ENCODE measurements around the gene ALMS1.
"Not testable (repeated sequence)": the region's sequence is repeated elsewhere in the genome, so short reads cannot be mapped to it uniquely, and the experiment has no call there.

The ALMS1 gene, protein sequence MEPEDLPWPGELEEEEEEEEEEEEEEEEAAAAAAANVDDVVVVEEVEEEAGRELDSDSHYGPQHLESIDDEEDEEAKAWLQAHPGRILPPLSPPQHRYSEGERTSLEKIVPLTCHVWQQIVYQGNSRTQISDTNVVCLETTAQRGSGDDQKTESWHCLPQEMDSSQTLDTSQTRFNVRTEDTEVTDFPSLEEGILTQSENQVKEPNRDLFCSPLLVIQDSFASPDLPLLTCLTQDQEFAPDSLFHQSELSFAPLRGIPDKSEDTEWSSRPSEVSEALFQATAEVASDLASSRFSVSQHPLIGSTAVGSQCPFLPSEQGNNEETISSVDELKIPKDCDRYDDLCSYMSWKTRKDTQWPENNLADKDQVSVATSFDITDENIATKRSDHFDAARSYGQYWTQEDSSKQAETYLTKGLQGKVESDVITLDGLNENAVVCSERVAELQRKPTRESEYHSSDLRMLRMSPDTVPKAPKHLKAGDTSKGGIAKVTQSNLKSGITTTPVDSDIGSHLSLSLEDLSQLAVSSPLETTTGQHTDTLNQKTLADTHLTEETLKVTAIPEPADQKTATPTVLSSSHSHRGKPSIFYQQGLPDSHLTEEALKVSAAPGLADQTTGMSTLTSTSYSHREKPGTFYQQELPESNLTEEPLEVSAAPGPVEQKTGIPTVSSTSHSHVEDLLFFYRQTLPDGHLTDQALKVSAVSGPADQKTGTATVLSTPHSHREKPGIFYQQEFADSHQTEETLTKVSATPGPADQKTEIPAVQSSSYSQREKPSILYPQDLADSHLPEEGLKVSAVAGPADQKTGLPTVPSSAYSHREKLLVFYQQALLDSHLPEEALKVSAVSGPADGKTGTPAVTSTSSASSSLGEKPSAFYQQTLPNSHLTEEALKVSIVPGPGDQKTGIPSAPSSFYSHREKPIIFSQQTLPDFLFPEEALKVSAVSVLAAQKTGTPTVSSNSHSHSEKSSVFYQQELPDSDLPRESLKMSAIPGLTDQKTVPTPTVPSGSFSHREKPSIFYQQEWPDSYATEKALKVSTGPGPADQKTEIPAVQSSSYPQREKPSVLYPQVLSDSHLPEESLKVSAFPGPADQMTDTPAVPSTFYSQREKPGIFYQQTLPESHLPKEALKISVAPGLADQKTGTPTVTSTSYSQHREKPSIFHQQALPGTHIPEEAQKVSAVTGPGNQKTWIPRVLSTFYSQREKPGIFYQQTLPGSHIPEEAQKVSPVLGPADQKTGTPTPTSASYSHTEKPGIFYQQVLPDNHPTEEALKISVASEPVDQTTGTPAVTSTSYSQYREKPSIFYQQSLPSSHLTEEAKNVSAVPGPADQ (N-terminal part only)

GRCh38 chr2:73385504-73386341 is at the start of gene ALMS1:
Gene ALMS1, plus strand, starts transcription at chr2:73385836. Its CDS starts 33 bp downstream, at chr2:73385869.
- peak; percentile 81 for DNase-seq

GRCh38 chr2:73337828-73338227 is 47.8 kb upstream of the ALMS1 start:
- no peak for DNase-seq

DNA sequence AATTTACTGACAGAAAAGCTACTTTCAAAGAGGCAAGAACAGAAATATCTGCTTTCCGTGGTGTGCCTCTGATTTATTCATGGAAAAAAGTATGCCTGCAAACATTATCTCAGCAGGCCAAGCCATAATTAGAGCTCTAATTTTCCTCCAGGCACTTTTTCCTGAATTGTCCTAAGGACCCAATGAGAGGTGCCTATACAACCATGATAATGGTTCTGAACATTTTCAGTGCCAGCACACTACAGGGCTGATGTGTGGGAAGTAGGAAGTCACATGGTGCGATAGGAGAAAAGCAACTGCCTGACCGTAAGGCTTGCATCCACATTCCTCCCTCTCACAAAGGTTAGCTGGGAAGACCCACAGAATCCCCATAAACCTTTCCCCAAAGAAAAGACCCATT is 46.4 kb upstream of the ALMS1 start:
- DNase-seq: no peak

DNA sequence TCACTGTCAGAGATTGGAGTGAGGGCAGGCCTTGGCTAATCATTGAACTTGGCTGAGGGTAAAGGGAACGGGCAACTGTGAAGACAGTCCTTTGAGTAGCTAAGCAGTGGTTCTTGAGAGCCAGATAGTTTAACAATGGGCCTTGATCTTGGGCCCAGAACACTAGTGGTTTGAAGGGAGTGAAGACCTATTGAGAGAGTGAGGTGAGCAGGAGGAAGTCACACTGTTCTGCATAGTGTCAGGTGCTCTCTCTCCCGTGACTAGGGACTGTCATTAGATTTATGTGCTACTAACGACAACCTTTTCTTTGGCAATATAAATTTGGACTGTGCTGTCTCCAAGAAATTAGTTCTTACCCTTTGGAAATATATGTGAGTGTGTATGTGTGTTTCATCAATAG is 44.6 kb upstream of the ALMS1 start:
- no peak for DNase-seq

- DNase-seq: no peak
Measured at GRCh38 chr2:73343992-73344391, 41.6 kb upstream of the ALMS1 start.

GRCh38 chr2:73344747-73345146 is 40.9 kb upstream of the ALMS1 start:
- DNase-seq: not testable (repeated sequence)

GRCh38 chr2:73350035-73350691 is 35.5 kb upstream of the ALMS1 start:
- no peak for DNase-seq

- DNase-seq: no peak
Measured at GRCh38 chr2:73356097-73356496, 29.5 kb upstream of the ALMS1 start.

GRCh38 chr2:73359915-73360697 is 25.5 kb upstream of the ALMS1 start:
- DNase-seq: no peak

GRCh38 chr2:73366060-73366459 is 19.6 kb upstream of the ALMS1 start:
- DNase-seq: no peak

GRCh38 chr2:73368781-73369180 is 16.9 kb upstream of the ALMS1 start:
- DNase-seq: no peak

- no peak for DNase-seq
Measured at GRCh38 chr2:73370348-73370747, 15.3 kb upstream of the ALMS1 start.

GRCh38 chr2:73373344-73373743 is 12.3 kb upstream of the ALMS1 start:
- DNase-seq: no peak

DNA sequence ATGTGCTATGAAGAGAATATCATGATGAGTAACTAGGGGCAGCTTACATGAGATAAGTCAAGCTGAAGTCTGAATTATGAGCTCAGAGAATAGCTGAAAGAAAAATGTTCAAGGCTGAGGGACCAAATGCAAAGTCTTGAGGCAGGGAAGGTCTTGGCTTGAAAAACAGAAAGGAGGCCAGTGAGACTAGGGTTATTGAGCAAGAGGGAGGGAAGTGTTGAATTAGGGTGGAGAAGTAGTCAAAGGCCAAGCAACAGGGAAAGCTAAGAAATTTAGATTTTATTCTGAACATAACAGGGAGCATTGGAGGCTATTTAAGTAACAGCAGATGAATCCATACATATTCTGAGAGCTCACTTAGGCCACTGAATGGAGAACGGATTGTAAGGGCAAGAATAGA is 11.4 kb upstream of the ALMS1 start:
- DNase-seq: no peak

DNA sequence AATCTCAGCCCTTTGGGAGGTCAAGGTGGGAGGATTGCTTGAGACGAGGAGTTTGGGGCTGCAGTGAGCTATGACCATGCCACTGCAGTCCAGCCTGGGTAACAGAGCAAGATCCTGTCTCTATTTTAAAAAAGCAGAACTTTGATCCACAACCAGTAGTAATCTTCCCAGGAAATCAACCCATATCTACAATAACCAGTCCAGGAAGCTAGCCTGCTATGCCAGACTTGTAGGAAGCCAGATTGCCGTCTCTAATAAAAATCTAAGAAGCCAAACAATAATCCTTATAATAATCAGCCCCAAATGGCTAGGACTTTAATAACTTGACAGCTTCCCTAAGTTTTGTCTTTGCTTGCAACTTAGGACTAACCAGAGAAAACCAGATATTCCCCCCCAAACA is 9.0 kb upstream of the ALMS1 start:
- no peak for DNase-seq

- no peak for DNase-seq
Measured at GRCh38 chr2:73383036-73383435, 2.6 kb upstream of the ALMS1 start.

GRCh38 chr2:73385123-73385503 is 523 bp upstream of the ALMS1 start:
- no peak for DNase-seq

DNA sequence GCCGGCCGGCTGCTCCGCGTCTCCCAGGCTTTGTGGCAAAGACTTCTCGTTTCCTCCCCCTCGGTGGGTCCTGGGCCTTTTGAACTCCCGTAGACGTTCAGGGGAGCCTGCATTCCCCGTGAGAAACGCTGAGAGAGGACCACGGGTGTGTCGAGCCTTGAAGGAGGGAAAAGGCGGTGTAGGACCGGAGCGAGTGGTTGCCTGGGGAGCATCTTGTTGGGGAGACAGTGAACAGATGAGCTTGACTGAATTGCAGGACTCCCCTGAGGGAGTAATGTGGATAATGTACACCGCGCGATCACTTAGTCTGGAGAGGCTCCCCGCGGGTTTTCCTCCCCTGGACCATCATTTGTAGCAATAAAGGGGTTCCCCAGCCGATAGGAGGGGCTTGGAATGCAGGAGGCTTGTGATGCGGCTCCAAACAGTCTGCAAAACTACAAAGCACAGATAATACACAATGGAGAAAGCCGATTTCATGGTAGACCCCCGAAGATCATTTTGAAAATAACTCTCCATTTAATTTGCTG is 769 bp downstream of the ALMS1 start:
- no peak for DNase-seq

DNA sequence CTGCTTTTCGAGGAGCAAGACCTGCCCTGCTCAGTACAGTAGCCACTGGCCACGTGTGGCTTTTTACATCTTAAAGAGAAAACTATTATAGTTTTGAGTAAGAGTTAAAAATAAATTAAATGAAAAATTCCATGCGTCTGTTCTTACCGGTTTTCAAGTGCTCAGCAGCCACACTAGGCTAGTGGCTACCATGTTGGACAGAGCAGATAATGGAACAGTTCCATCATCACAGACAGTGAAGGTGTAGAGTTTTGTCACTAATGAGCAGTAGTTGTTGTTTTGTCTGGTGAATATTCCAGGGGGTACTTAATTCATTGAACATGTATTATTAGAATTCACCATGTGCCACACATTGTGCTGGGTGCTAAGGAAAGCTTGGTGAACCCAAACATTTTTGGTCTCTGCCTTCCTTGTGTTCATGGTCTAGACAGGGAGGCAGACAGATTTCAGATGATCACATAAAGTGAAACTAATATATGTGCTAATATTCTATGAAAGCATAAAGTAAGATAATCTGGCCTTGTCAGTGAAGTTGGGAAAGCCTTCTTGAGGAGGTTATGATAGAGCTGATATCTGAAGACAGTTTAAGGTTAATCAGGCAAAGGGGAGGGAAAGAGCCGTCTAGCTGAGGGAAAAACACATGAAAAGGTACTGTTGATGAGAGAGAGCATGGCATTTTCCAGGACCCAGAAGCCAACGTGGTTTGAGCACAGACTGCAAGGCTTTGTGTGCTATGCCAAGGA is 1.4 kb downstream of the ALMS1 start:
- DNase-seq: no peak
